Measurements from ENCODE around the gene PFN4.
"Not testable (repeated sequence)": the region's sequence is repeated elsewhere in the genome, so short reads cannot be mapped to it uniquely, and the experiment has no call there.

The PFN4 gene

DNA sequence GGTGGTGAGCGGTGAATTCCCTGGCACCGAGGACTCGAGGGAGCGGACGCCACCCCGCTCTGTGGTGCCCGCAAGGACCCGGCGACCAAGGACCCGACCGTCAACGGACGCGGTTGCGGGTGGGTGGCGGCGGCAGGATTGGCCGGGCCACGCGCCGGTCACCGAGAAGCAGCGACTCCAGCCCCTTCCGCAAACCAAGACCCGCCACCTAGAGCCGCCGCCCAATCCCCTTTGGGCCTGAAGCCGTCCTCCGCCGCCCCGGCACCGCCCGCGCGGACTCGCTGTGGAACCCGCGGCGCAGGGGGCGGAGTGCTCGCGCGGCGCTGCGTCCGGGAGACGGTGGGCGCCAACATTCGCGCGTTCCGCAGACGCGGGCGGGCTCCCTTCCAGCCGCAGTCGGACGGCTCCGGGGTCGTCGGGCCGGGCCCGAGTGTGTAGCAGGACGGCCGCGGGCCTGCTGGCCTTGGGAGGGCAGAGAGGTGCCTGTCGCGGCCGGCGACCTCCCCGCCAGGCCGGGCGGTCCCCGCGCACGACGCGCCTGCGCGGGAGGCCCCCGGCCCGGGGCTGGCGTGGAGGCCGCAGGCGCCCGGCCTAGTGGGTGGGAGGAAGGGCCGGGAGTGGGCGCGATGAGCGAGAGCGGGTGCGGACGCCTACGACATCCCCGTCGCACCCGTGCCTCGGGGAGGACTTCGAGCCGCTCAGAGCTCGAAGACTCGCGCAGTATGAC is at the start of gene PFN4, which contains the start of gene FAM228B:
PFN4 (minus strand) TSS at position 140 of the 727 bp plus-strand sequence. CDS start 799 bp downstream, outside the sequence.
FAM228B (plus strand) TSS at position 275 of the 727 bp plus-strand sequence. CDS start 893 bp downstream, outside the sequence.
- DNase-seq (ENCODE audit: low read depth, low spot score), result no peak
- peak within 1 kb of the TSS; percentile 64 for H3K27ac ChIP-seq

- no peak overlapping the region for H3K27ac ChIP-seq
- no peak for DNase-seq (ENCODE audit: low read depth, low spot score)
Measured at GRCh38 chr2:24169023-24169422, 45.9 kb upstream of the PFN4 start.

GRCh38 chr2:24164416-24164973 is 41.4 kb upstream of the PFN4 start:
- DNase-seq (ENCODE audit: low read depth, low spot score), result no peak
- no peak overlapping the region for H3K27ac ChIP-seq

GRCh38 chr2:24163601-24164000 is 40.5 kb upstream of the PFN4 start:
- H3K27ac ChIP-seq, result no peak overlapping the region
- DNase-seq (ENCODE audit: low read depth, low spot score), result no peak

- DNase-seq (ENCODE audit: low read depth, low spot score), result no peak
- no peak overlapping the region for H3K27ac ChIP-seq
Measured at GRCh38 chr2:24163186-24163585, 40.1 kb upstream of the PFN4 start.

- no peak overlapping the region for H3K27ac ChIP-seq
- no peak for DNase-seq (ENCODE audit: low read depth, low spot score)
Measured at GRCh38 chr2:24162494-24162893, 39.4 kb upstream of the PFN4 start.

DNA sequence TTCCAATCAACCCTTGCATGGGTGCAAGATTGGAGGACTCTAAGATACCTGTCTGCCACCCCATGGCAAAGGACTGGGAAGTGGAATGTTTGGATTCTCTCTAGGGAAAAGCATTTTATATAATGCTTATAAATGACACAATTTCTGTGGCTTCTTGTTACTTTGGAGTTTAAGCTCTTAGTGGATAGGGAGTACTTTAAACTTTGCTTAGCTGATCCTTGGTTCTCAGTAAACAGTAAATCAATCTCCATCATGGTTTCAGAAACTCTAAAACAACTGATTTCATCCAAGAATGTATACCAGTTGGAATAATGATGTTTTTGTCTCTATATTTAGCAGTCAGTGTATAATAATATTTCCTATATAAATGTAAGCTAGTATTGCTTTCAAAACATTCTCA is 37.6 kb upstream of the PFN4 start:
- no peak for DNase-seq (ENCODE audit: low read depth, low spot score)
- no peak overlapping the region for H3K27ac ChIP-seq

- no peak for DNase-seq (ENCODE audit: low read depth, low spot score)
- no peak overlapping the region for H3K27ac ChIP-seq
Measured at GRCh38 chr2:24159708-24160107, 36.6 kb upstream of the PFN4 start.

GRCh38 chr2:24158131-24158530 is 35.0 kb upstream of the PFN4 start:
- no peak overlapping the region for H3K27ac ChIP-seq
- DNase-seq (ENCODE audit: low read depth, low spot score), result no peak

DNA sequence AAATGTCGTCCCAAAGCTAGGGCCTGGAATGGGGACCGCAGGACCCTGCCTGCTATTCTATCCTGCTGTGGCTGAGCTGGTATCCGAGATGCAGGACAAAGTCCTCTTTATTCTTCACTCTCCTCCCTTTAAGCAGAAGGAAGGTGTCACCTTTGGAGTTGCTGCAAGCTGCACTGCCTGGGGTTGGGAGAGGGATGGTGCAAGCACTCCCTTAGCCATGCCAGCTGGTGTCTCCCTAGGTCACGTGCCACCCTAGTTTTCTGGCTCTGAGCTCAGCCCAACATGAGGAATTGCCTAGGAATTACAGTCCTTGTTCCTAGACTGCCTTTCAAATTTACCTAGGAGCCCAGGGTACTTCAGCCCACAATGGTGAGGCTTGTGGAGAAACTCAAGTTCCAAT is 30.3 kb upstream of the PFN4 start:
- DNase-seq (ENCODE audit: low read depth, low spot score), result no peak

GRCh38 chr2:24152413-24153197 is 29.5 kb upstream of the PFN4 start:
- H3K27ac ChIP-seq, result no peak overlapping the region
- no peak for DNase-seq (ENCODE audit: low read depth, low spot score)

More for the DNA sequence above, 30.3 kb upstream of the PFN4 start:
- no peak overlapping the region for H3K27ac ChIP-seq

GRCh38 chr2:24147364-24147763 is 24.2 kb upstream of the PFN4 start:
- H3K27ac ChIP-seq, result no peak overlapping the region
- no peak for DNase-seq (ENCODE audit: low read depth, low spot score)

- not testable (repeated sequence) for H3K27ac ChIP-seq; DNase-seq (ENCODE audit: low read depth, low spot score)
Measured at GRCh38 chr2:24140305-24140704, 17.2 kb upstream of the PFN4 start.

DNA sequence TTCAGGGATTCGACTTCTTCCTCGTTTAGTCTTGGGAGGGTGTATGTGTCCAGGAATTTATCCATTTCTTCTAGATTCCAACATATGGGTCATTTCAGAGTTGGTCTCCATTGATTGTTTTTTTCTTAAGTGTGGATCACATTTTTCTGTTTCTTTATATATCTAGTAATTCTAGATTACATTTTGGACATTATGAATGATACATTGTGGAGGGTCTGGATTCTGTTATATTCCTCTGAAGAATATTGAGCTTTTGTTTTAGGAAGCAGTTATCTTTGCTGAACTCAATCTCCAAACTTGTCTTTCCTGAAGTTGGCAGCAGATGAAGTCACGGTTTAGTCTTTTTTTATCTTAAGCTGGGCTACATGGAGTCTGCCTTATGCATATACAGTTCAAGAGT is 9.4 kb upstream of the PFN4 start:
- DNase-seq (ENCODE audit: low read depth, low spot score), result no peak
- H3K27ac ChIP-seq, result no peak overlapping the region

GRCh38 chr2:24125956-24126355 is 2.8 kb upstream of the PFN4 start:
- no peak for DNase-seq (ENCODE audit: low read depth, low spot score)
- no peak overlapping the region for H3K27ac ChIP-seq

- peak overlapping the region; percentile 64 for H3K27ac ChIP-seq
- no peak for DNase-seq (ENCODE audit: low read depth, low spot score)
Measured at GRCh38 chr2:24123922-24124580, 917 bp upstream of the PFN4 start.

GRCh38 chr2:24122366-24123194 is 554 bp downstream of the PFN4 start:
- peak overlapping the region; percentile 64 for H3K27ac ChIP-seq
- DNase-seq (ENCODE audit: low read depth, low spot score), result no peak

DNA sequence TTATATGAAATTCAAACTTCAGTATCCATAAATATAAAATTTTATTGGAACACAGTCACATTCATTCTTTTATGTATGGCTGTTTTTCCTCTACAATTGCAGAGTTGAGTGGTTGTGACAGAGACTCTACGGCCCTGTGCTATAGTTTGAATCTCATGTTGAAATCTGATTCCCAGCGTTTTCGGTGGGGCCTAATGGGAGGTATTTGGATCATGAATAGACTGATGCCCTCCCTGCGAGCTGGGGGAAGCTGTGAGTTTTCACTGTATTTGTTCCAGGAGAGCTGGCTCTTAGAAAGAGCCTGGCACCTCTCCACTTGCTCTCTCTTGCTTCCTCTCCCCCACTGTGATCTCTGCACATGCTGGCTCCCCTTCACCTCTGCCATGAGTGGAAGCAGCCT is 1.7 kb downstream of the PFN4 start:
- no peak overlapping the region for H3K27ac ChIP-seq
- DNase-seq (ENCODE audit: low read depth, low spot score), result no peak

- H3K27ac ChIP-seq, result no peak overlapping the region
- no peak for DNase-seq (ENCODE audit: low read depth, low spot score)
Measured at GRCh38 chr2:24121066-24121465, 2.1 kb downstream of the PFN4 start.

DNA sequence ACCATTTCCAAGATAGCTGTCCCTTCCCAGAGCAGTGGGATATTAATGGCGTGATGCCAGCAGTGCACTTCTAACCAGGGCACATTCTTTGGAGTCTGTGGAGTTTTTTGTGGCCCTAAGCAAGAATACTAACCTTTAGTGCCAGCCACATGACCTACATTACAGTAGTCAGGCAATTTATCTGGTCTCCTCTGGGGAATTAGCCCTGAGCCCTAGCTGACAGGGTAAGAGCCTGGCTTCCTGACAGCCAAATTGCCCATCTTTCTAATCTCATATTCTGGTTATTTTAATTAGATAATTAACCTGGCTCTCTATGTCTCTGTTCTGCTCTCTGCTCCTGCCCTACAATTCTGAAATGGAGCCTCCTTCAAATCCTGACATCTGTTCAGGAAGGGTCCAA is 5.2 kb downstream of the PFN4 start:
- H3K27ac ChIP-seq, result peak overlapping the region; percentile 30
- DNase-seq (ENCODE audit: low read depth, low spot score), result no peak

Measured in epithelial cell of prostate (primary cell).